Stimulated activated CD4-positive, alpha-beta T cell treated with anti-CD3 and anti-CD28 coated beads, Interleukin-4, amount 100 ng/mL, for 1 hour (primary cell): ENCODE data around the gene TOX3.

Source experiments
- DNase-seq: peaks from one replicate; pipeline ENCODE4 v3.0.0-alpha.2; 2020

The TOX3 gene

DNA sequence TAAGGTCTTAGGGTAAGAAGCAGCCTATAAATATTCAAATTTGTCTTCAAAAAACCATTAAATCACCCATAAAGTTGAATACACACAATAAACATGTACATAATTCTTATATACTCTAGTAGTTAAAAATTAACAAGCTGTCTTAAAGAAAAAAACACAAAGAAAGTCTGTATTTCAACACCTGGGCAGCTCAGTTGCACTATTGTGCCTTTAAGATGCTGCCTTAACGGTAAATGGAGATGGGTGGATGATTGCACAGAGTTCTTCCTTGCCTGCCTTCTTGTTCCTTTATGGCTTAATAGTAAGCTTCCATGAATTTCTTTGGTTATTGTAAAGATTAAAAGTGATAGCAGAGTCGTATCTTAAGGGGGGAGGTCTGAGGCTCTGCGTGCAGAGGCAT, 105.1 kb downstream of the TOX3 start:
- no peak for DNase-seq

GRCh38 chr16:52440248-52440647, 106.7 kb downstream of the TOX3 start:
- no peak for DNase-seq

DNA sequence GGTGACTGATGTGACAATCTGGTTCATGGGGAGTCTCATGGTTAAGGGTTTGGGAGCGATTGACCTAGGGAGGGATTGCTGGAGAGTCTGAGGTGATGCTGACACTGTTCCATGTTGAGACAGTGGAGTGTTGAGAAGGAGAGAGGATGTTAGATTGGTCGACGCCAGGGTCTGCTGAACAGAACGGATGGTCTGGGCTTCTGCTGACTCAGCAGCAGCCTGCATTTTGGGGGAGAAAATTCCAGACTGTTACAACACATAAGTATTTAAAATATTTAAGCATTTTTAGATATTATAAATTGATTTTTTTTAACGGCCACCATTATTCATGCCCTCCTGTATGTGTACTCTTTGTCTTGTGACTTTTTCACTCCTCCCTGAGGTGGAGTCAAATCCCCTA, 107.2 kb downstream of the TOX3 start:
- no peak for DNase-seq

DNA sequence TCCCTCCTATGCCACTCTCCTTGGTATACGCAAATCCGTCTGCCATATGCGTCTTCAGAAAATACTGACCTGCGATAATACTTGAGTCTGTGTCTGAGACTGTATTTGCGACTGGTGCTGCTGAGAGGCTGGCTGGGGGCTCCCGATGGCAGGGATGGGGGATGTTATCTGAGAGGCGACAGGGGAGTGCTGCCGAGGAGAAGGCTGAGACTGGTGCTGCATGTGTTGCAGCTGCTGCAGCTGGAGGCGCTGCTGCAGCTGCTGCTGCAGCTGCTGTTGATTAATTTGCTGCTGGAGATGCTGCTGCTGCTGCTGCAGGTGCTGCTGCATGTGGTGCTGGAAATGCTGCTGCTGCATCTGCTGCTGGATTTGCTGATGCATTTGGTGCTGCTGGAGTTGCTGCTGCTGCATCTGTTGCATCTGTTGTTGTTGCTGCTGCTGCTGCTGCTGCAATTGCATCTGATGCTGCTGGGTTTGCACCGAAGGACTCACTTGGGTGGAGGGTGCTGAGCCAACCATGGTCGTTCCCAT, 107.7 kb downstream of the TOX3 start:
- DNase-seq = no peak

GRCh38 chr16:52437277-52437670, 109.7 kb downstream of the TOX3 start:
- no peak for DNase-seq

DNA sequence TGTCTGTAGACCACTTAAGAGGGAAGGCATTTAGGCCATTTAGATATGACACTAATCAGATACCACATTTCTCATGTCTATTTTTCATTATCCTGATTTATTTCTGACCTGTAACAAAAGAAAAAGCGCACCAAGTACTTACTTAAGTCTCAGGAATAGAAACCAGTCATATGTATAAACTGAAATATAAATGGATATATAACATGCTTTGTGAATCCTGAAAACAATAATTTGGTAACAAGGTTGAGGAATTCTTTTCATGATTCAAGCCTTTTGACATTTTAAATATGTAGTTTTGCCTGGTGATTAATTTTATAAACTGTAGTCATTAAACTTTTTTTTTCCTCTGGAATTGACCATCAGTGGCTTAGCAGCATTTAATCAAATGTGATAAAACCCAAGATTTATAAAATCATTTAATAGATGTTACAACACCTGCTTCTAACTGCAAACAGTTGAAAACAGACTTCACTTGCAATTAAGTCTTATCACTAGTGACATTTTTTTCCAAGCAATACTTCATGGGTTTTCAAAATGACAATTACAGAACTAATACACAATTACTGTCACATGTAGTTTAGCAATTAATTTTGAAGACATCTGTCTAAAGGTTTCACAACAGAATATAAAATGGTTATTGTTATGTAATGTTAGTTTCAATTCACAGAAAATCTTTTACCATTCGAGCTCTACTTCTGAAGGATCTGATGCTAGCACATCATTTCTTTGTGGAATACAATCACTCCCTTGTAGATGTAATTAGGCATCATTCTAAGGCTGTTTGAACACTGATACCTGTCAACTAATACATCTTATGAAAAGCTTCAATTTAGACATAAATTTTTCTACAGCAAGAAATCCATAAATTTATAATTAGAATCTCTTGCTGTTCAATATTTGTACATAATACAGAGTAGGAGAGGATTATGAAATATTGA, 110.3 kb downstream of the TOX3 start:
- DNase-seq = no peak

GRCh38 chr16:52434224-52434623, 112.7 kb downstream of the TOX3 start:
- no peak for DNase-seq

GRCh38 chr16:52433643-52434042, 113.3 kb downstream of the TOX3 start:
- no peak for DNase-seq

GRCh38 chr16:52424591-52424990, 122.4 kb downstream of the TOX3 start:
- no peak for DNase-seq

GRCh38 chr16:52422307-52422706, 124.6 kb downstream of the TOX3 start:
- DNase-seq = no peak

GRCh38 chr16:52418201-52418600, 128.7 kb downstream of the TOX3 start:
- no peak for DNase-seq

DNA sequence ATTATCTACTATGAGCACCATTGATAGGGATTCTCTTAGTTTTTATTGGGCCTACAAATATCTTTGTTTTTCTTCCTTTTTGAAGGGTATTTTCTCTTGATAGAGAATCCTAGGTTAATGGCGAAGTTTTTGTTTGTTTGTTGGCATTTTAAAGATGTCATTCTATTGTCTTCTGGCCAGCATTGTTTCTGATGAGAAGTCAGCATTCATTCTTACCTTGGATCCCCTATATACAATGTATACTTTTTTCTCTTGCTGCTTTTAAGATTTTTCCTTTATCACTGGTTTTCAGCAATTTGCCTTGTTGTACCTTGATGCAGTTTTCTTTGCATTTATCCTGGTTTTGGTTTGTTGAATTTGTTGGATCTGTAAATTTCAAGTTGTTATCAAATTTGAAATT, 130.1 kb downstream of the TOX3 start:
- DNase-seq = no peak

GRCh38 chr16:52411011-52411410, 135.9 kb downstream of the TOX3 start:
- DNase-seq = no peak

DNA sequence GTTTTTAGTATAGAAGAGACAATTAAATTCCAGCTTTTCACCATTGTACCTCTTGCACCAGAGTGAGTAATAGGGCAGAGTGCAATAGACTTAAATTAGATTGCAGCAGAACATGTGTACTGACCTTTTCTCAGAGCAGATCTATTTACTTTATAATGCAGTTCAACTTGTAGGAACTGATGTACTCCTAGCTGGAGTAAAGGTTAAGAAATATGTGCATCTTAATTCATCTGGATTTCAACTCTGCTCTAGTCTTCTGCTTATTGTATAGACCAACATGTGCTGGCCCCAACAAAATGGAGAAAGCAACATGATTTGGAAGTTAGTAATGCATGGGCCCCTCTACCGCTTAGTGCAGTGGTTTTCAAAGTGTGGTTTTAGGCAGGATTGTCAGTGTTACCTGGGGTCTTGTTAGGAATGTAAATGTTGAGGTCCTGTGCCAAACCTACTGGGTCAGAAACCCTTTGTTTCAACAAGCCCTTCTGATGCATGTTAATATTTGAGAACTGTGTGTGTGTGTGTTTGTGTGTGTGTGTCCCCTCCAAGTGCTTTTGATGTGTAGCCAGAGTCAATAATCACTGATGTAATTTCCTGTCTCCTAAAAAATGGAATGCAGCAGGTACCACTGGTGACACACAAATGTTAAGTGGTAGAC, 138.6 kb downstream of the TOX3 start:
- DNase-seq = no peak

DNA sequence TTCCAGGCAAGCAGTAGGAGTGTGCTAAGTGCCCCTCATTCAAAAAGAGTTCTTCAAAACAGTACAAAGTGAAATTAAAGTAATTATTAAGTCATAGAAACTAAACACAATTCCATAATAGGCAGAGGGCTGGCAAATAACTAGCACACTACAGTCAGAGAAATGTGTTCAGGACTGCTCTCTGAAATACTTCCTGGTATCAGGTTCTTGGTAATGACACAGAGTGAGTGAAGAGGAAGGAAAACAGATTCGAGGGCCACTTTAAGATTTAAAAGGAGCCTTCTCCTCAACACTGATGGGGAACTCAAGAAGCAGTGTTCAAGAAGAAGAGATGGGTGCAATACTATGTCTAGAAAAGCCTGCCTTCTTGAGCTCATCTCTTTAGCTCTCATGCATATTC, 139.2 kb downstream of the TOX3 start:
- no peak for DNase-seq

DNA sequence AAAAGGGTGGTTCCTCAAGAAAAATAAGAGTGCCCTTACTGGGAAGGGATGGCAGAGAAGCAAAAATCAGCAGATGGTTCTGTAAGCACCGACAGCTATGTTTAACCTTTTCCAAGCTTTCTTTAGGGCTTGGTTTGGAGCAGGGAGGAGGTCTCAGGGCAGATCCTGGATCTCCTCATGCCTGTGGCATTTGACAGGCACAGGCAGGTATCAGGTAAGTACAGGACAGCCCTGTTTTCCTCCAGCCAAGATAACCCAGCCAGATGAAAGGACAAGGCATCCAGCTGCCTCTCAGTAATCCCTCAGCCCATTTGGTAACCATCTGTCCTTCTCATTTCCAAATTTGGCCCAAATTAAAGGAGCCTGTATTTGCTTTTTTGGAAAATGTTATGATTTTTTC, 141.5 kb downstream of the TOX3 start:
- no peak for DNase-seq

DNA sequence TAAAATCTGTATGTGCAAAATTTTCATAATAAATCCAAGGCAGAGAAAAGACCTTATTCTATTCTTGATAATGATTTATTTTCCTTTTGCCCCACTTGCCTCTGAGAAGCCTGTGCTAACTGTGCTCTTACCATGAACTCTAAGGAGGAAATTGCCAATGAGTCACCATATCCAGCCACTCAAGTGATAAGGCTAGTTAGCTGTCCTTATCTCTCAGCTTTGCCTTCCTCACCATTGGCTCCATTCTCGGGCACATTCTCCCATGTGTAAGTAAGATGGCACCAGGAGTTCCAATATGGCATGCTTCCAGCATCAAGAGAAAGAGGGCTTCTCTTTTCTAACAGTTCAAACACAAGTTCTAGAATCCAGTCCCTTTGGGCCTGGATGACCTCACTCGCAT, 142.4 kb downstream of the TOX3 start:
- DNase-seq = no peak

- DNase-seq = no peak
These were observed 147.8 kb downstream of the TOX3 start for GRCh38 chr16:52399116-52399515.

- no peak for DNase-seq
These were observed 148.4 kb downstream of the TOX3 start for GRCh38 chr16:52398491-52398960.

- DNase-seq = no peak
These were observed 148.9 kb downstream of the TOX3 start for GRCh38 chr16:52398021-52398420.

DNA sequence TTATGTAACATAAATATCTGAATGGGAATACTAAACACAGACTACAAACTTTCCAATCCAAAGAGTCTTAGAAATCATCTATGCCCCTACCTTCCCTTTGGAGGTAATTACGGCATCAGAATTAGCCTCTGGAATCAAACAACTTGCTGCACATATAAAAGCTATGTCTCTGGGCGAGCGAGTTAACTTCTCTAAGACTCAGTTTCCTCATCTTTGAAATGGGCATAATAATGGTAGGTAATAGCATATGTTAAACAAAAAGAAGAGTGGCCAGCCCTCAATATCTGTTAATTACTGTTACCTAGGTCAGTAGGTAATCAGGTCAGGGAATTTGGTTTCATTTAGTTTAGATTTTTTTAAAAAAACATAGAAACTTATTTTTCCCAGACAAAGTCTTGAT, 153.5 kb downstream of the TOX3 start:
- DNase-seq = no peak

GRCh38 chr16:52389045-52389444, 157.9 kb downstream of the TOX3 start:
- no peak for DNase-seq
